Measurements from ENCODE around the gene RANBP17. TPM values are rescaled to one million over a fixed set of nuclear protein-coding genes. Genes with fewer than 3 reads are reported as not detected.

The RANBP17 gene
- total and polyA plus RNA-seq, 8 donors = 3.5 to 11.3 (median 7.9) TPM

GRCh38 chr5:171251519-171251918 is 389.7 kb downstream of the RANBP17 start:
- Histone ChIP-seq H3K9me3 (no peaks in the 10 kb centered on the region), H3K4me1 (no peaks in the 10 kb centered on the region), H3K27ac (no peak overlapping the region), H3K36me3 (no peaks in the 10 kb centered on the region), H3K4me3 (no peak overlapping the region), H3K27me3 (no peaks in the 10 kb centered on the region)
- FAIRE-seq (no peak), DNase-seq (no peak), ATAC-seq (no peak)
- intact Hi-C loops (cut with DNase I) = no loop called here
- TF ChIP-seq CTCF (IDR thresholded peaks at IDR 0.05) = no peak
- 94 to 95% methylated on average over 21 of the region's 21 CpGs for WGBS, 2 donors

GRCh38 chr5:171252674-171253073 is 390.9 kb downstream of the RANBP17 start:
- no peaks in the 10 kb centered on the region for H3K27me3 ChIP-seq
- H3K36me3 ChIP-seq = no peaks in the 10 kb centered on the region
- FAIRE-seq = no peak
- H3K4me1 ChIP-seq = no peaks in the 10 kb centered on the region
- no peak for DNase-seq
- ATAC-seq = no peak
- intact Hi-C loops (cut with DNase I) = no loop called here
- no peaks in the 10 kb centered on the region for H3K9me3 ChIP-seq
- no peak overlapping the region for H3K4me3 ChIP-seq
- 93 to 96% methylated on average over 6 of the region's 6 CpGs for WGBS, 2 donors
- no peak for TF ChIP-seq CTCF (IDR thresholded peaks at IDR 0.05)
- no peak overlapping the region for H3K27ac ChIP-seq

- intact Hi-C loops (cut with DNase I) = no loop called here
- DNase-seq = no peak
- WGBS, 2 donors = 62 to 86% methylated on average over 1 of the region's 1 CpG
- H3K9me3 ChIP-seq = no peaks in the 10 kb centered on the region
- no peak for FAIRE-seq
- H3K27ac ChIP-seq = no peak overlapping the region
- H3K36me3 ChIP-seq = no peaks in the 10 kb centered on the region
- no peaks in the 10 kb centered on the region for H3K4me1 ChIP-seq
- no peak for ATAC-seq
- H3K4me3 ChIP-seq = no peak overlapping the region
- no peak for TF ChIP-seq CTCF (IDR thresholded peaks at IDR 0.05)
- H3K27me3 ChIP-seq = no peaks in the 10 kb centered on the region
Measured at GRCh38 chr5:171258737-171259415, 397.1 kb downstream of the RANBP17 start.

- ATAC-seq = no peak
- H3K36me3 ChIP-seq = no peaks in the 10 kb centered on the region
- no peaks in the 10 kb centered on the region for H3K9me3 ChIP-seq
- FAIRE-seq = no peak
- no peak for TF ChIP-seq CTCF (IDR thresholded peaks at IDR 0.05)
- intact Hi-C loops (cut with DNase I) = no loop called here
- no peaks in the 10 kb centered on the region for H3K27me3 ChIP-seq
- 87 to 89% methylated on average over 1 of the region's 1 CpG for WGBS, 2 donors
- no peak overlapping the region for H3K27ac ChIP-seq
- H3K4me3 ChIP-seq = no peak overlapping the region
- no peak for DNase-seq
- H3K4me1 ChIP-seq = no peaks in the 10 kb centered on the region
Measured at GRCh38 chr5:171261361-171261760, 399.5 kb downstream of the RANBP17 start.

- H3K4me3 ChIP-seq = no peak overlapping the region
- intact Hi-C loops (cut with DNase I) = no loop called here
- TF ChIP-seq CTCF (IDR thresholded peaks at IDR 0.05) = no peak
- DNase-seq (no peak), ATAC-seq (no peak), FAIRE-seq (no peak)
- H3K4me1 ChIP-seq = no peaks in the 10 kb centered on the region
- H3K27me3 ChIP-seq = no peaks in the 10 kb centered on the region
- WGBS, 2 donors = 85 to 87% methylated on average over 4 of the region's 4 CpGs
- no peaks in the 10 kb centered on the region for H3K36me3 ChIP-seq
- no peaks in the 10 kb centered on the region for H3K9me3 ChIP-seq
- no peak overlapping the region for H3K27ac ChIP-seq
Measured at GRCh38 chr5:171261904-171262303, 400.1 kb downstream of the RANBP17 start.

Measured in pancreas (tissue), 10 donors.